ENCODE measurements around the gene MYLIP. TPM values are rescaled to one million over a fixed set of nuclear protein-coding genes. Genes with fewer than 3 reads are reported as not detected.

MYLIP gene
- total and polyA plus RNA-seq, 2 of the 13 experiments (the other 11 are each of a cell fraction or from before 2014, with no cell fraction given), result 3.4 to 10.8 TPM

DNA sequence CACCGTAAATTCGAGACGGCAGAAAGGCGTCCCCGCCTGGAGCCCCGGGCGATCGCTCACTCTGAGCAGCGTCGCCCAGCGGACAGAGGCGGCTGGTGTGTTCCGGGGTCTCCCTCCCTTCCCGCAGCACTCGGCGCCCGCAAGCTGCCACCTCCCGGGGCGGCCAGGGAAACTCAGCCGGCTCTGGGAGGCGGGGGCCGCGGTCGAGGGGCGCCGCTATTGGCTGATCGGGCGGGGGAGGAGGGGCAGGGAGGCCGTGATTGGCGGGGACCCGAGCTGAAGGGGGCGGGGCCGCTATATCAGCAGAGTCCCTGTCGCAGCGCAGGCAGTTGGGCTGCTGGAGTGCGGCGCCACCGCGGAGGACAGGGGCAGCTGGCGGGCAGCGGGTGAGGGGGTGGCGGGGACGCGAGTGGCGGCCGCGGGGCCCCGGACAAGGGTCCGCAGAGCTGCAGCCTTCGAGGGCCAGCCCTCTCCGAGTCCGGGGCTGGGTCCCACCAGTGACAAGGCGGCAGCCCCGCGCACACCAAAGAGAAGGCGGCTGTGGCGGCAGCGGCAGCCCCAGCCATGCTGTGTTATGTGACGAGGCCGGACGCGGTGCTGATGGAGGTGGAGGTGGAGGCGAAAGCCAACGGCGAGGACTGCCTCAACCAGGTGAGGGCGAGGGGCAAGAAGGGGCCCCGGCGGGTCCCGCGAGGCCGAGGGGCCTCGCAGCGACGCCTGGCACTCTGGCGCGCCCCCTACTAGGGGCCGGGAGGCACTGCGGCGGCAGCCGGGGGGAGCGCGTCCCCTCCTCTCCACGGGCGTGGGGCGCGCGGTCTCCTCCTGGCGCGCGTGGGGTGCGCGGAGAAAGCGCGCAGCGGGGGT is at the start of gene MYLIP (continued):
- TF ChIP-seq FOXA3 (CRISPR knock-in tag; IDR thresholded peaks at IDR 0.05) (peak; percentile 20), ZNF580 (CRISPR knock-in tag; IDR thresholded peaks at IDR 0.05; ENCODE audit: borderline replicate concordance, low read depth) (peak; percentile 90; the same call in 1 of the 2 replicates), ADNP (CRISPR knock-in tag; IDR thresholded peaks at IDR 0.05) (peak; percentile 57; the same call in 1 of the 2 replicates), XRCC5 (optimal IDR thresholded peaks at IDR 0.05; ENCODE audit: low read length) (peak; percentile 77), TBL1XR1 (IDR thresholded peaks at IDR 0.05; ENCODE audit: borderline replicate concordance, low read length, partially characterized antibody) (peak; percentile 77), ZNF614 (CRISPR knock-in tag; IDR thresholded peaks at IDR 0.05; ENCODE audit: borderline replicate concordance) (peak; percentile 88), NCOA2 (CRISPR knock-in tag; IDR thresholded peaks at IDR 0.05) (no peak; the same call in 1 of the 2 replicates), SKI (IDR thresholded peaks at IDR 0.05; ENCODE audit: partially characterized antibody) (no peak), ZNF776 (CRISPR knock-in tag; IDR thresholded peaks at IDR 0.05) (peak; percentile 80; the same call in 1 of the 2 replicates), ZNF891 (CRISPR knock-in tag; IDR thresholded peaks at IDR 0.05) (peak; percentile 79; the same call in 1 of the 2 replicates), PHF8 (CRISPR knock-in tag; IDR thresholded peaks at IDR 0.05) (peak; percentile 85), HNF1B (CRISPR knock-in tag; IDR thresholded peaks at IDR 0.05) (0 out of 2 replicates have a peak, but pooled peaks have one; percentile 72), PRPF4 (IDR thresholded peaks at IDR 0.05; ENCODE audit: low read depth, low read length, poor library complexity, severe bottlenecking) (no peak), CCDC6 (CRISPR knock-in tag; IDR thresholded peaks at IDR 0.05) (0 out of 2 replicates have a peak, but pooled peaks have one; percentile 61), SOX13 (IDR thresholded peaks at IDR 0.05) (no peak), SOX13 (CRISPR knock-in tag; conservative IDR thresholded peaks at IDR 0.05 in 1 of 2, IDR thresholded peaks at IDR 0.05 in 1 of 2) (peak in 1 of 2 experiments; percentile 44; a peak in 1 of 4 replicates), ZNF790 (CRISPR knock-in tag; IDR thresholded peaks at IDR 0.05; ENCODE audit: borderline replicate concordance) (peak; percentile 10; the same call in 1 of the 2 replicates), TGIF2 (CRISPR knock-in tag; IDR thresholded peaks at IDR 0.05) (no peak; the same call in 1 of the 2 replicates), ZNF713 (CRISPR knock-in tag; IDR thresholded peaks at IDR 0.05) (0 out of 2 replicates have a peak, but pooled peaks have one; percentile 34), ZBTB4 (CRISPR knock-in tag; IDR thresholded peaks at IDR 0.05; ENCODE audit: borderline replicate concordance) (0 out of 2 replicates have a peak, but pooled peaks have one; percentile 31), RFX5 (IDR thresholded peaks at IDR 0.05; ENCODE audit: low read depth, low read length) (no peak; the same call in 1 of the 2 replicates)
- TF ChIP-seq, protein P1, sequence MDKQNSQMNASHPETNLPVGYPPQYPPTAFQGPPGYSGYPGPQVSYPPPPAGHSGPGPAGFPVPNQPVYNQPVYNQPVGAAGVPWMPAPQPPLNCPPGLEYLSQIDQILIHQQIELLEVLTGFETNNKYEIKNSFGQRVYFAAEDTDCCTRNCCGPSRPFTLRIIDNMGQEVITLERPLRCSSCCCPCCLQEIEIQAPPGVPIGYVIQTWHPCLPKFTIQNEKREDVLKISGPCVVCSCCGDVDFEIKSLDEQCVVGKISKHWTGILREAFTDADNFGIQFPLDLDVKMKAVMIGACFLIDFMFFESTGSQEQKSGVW (CRISPR knock-in tag; IDR thresholded peaks at IDR 0.05; ENCODE audit: borderline replicate concordance), result peak; percentile 57; the same call in 1 of the 2 replicates
- TF ChIP-seq, protein P2, sequence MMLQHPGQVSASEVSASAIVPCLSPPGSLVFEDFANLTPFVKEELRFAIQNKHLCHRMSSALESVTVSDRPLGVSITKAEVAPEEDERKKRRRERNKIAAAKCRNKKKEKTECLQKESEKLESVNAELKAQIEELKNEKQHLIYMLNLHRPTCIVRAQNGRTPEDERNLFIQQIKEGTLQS (CRISPR knock-in tag; IDR thresholded peaks at IDR 0.05), result peak; percentile 55; the same call in 1 of the 2 replicates
